ENCODE results near the gene ARRB1.

Gene ARRB1

GRCh38 chr11:75301131-75301530 lies 50.3 kb downstream of the ARRB1 start:
- DNase-seq (ENCODE audit: low read depth), result no peak

GRCh38 chr11:75298976-75299260 lies 52.5 kb downstream of the ARRB1 start:
- DNase-seq (ENCODE audit: low read depth), result no peak

DNA sequence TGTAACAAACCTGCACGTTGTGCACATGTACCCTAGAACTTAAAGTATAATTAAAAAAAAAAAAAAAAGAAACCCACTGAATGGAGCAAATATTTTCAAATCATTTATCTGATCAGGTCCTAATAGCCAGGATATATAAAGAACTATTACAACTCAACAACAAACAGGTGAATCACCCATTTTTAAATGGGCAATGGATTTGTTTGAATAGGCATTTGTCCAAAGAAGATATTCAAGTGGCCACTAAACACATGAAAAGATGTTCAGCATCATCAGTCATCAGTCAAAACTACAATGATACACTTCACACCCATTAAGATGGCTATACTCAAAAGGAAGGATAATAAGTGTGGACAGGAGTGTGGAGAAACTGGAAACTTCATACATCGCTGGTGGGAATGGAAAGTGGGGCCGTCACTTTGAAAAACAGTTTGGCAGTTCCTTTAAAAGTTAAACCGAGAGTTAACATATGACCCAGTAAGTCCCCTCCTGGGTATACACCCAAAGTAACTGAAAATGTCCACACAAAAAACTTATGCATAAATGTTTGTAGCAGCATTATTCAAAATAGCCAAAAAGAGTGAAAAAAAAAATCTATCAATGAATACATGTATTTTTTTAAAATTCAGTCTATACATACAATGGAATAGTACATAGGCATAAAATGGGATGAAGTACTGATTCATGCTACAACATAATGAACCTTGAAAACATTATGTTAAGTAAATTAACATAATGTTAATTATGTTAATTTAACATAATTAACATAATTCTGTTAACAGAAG lies 53.1 kb downstream of the ARRB1 start:
- no peak for DNase-seq (ENCODE audit: low read depth)

DNA sequence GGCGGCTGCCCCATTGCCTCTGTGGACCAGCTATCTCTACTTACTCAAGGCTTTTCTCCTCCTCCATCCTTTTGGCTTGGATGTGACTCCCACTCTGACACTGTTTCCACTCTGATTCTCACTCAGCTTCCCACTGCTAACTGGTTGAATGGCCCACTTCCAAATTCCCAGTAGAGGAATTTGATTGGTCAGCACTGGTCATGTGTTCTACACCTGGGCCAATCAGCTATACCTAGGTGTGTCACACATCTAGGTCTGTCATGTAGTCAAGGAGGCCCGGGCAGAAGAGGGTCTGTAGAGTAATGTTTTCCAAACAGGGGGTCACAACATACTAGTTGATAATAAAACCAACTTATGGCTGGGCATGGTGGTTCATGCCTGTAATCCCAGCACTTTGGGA lies 57.6 kb downstream of the ARRB1 start:
- no peak for DNase-seq (ENCODE audit: low read depth)

DNA sequence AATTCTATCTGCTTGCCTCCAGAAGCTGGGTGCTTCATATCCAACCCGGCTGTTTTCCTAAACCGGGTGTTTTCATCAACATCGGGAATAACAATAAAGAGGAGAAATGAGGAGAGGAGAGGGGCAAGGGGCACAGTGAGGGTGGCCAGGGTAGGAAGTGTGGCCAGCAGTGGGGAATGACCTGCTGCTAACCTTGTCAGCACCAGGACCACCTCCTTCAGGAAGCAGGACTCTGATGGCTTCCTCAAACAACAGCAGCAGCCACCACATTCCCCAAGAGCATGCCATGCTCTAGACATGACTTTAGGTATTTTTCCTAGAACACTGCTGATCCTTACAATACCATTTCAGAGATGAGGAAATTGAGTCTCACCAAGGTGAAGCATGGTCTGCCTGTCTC lies 58.5 kb downstream of the ARRB1 start:
- DNase-seq (ENCODE audit: low read depth), result no peak

DNA sequence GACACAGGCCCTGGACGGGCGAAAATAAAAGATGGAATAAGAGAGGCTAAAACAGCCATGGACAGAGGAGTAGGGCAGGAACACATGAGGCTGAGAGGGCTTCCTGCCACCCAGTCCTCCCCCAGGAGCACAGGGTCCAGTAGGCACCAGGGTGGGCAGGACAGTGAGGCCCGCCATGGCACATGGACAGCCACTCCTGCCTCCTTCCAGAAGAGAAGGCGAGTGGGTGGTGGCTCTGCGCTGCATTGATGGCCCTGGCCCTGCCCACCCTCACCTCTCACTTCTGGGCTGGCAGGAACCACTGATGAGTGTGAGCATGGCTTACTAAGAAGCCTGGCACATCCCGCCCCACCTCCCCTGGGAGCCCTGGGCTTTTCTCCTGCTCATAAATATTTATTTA lies 59.7 kb downstream of the ARRB1 start:
- DNase-seq (ENCODE audit: low read depth), result no peak

- no peak for DNase-seq (ENCODE audit: low read depth)
Observed at GRCh38 chr11:75289919-75290318, 61.5 kb downstream of the ARRB1 start.

DNA sequence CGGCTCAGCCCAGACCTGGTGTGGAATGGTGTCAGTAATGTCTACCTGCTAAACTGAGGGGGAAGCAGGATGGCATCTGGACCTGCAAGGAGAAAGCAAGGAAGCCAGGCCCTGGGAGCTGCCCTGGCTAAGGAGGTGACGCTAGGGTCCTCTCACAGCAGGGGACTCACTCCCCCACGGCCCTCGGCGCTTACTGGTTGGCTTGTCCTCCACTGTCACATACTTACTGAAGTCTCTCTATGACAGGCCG lies 62.0 kb downstream of the ARRB1 start:
- no peak for DNase-seq (ENCODE audit: low read depth)

- no peak for DNase-seq (ENCODE audit: low read depth)
Observed at GRCh38 chr11:75287579-75287978, 63.9 kb downstream of the ARRB1 start.

DNA sequence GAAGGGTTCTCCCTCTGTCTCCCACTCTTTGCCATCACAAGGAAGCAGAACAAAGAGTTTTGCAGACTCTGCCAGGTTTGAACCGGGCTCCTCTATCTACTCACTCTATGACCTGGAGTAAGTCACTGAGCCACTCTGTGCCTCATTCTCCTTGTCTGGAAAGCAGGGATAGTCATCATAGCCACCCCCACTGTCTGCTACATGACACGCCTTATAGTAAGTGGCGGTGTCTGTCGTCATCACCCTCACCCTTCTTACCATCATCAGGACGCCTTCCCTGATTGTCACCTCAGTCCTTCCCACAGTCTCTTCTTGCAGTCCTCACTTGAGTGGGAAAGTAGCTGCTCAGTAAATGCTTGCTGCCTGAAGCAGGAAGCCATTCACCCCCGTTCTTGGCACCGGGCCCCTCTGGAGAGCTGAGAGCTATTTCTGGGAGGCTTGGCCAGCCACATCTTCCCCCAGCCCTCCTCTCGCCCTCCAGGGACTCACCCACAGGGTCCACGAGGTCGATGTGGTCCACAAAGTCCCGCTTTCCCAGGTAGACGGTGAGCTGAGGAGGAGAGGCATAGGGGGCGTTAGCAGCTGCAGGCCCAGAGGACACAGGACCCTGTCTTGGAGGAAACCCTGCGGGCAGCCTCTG lies 64.5 kb downstream of the ARRB1 start:
- DNase-seq (ENCODE audit: low read depth), result no peak

DNA sequence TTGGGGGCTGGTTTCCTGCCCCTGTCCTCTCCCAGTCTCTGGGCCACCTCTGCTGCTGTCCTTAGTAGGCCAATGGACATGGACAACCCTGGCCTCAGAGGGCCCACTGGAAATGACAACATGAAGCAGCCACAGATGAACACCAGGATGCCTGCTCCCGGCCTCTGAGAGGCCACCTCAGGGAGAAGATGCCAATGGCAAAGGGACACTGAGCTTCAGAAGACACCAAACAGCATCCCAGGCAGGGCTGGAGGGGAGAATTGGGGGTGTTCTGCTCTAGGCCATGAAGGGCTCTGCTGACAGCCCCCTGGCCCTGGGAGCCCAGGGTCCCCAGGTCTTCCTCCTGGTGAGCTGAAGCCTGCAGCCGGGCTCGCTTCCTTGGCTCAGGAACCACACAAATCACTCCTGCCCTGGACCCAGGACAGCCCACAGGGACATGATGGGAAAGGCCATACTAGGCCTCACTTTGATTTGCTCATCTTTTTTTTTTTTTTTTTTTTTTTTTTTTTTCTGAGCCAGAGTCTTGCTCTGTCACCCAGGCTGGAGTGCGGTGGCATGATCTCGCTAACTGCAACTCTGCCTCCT lies 65.6 kb downstream of the ARRB1 start:
- no peak for DNase-seq (ENCODE audit: low read depth)

DNA sequence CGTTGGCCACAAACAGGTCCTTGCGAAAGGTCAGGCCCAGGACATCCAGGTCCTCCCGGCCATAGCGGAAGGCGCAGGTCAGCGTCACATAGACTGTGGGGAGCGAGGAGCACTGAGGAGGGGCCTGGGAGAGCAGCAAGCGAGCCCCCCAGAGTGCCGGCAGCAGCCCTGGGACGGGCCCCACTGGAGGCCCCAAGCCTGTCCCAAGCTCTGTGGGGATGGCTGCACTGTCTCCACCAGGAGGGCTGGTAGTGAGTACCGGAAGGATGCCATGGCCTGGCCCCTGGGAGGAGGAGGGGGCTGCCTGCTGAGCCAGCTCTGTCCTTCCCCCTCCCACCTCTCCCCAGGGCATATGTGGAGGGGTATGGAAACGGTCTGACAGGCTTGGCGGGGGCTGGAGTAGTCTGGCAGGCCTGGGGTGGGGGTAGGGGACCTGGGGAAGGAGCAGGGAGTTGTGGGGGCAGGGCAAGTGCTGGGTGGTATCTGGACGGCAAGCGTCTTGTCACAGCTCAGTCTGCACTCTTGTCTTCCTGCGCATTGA lies 68.0 kb downstream of the ARRB1 start:
- no peak for DNase-seq (ENCODE audit: low read depth)

DNA sequence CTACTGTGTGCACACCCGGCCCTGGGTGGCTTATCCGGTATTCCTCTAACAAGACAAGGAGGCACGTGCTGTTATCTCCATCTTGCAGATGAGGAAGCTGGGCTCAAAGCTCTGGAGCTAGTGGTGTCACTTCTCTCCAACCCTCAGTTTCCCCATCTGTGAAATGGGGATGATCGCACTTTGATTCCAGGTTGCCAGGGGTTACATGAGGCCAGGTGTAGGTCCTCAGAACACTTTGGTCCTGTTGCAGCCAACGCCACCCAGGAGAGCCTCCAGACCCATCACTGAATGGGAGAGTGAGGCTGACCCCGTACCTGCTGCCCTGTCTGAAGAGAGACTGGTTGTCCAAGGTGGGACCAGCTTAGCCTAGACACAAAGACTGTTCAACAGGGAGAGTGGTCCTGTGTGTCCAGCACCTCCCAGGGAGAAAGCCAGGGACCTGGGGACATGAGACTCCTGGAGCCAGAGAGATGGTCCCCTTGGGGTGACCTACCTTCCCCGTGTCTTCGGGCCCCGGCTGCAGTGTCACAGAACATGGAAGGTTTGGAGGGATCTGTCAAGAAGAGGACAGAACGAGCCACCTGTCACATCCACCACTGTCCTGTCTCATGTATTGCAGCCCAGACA lies 69.9 kb downstream of the ARRB1 start:
- DNase-seq (ENCODE audit: low read depth), result no peak

GRCh38 chr11:75280770-75281468 lies 70.5 kb downstream of the ARRB1 start:
- DNase-seq (ENCODE audit: low read depth), result no peak

DNA sequence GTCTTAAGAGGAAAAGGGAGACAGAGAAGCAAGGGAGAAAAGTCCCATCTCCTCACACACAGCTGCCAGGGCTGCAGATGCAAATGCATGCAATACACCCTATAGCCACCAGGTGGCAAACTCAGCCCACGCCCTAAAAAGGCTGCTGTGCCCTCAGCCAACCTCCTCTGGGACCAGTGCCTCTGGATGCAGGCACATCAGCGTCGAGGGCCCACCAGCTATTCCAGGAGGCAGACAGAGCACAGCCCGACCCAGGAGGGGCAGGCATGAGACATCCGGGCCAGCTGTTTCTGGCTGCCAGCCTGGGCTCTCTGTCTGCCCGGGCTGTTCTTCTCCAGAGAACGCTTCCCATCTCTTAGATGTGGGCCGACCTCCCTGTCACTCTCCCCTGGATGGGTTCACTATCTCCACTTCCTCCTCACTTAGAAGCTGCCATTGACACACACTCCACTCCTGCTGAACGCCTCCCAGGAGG lies 71.2 kb downstream of the ARRB1 start:
- DNase-seq (ENCODE audit: low read depth), result peak; percentile 59

DNA sequence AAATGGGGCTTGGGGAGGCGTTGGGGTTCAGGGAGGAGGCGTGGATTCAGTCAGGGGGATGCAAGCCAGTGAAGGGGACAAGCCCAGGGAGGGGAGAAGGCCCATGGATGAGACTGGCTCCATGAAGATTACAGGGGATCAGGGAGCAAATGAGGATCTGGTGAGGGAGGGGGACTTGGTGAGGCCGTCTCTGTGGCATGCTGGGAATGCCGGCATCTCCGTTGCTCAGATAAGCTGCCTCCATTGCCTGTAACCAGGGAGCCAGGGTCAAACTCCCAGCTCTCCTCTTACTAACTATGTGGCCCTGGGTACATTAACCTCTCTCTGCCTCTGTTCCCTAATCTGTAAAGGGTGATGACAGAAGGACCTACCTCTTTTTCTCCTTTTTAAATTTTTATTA lies 72.2 kb downstream of the ARRB1 start:
- DNase-seq (ENCODE audit: low read depth), result no peak

- no peak for DNase-seq (ENCODE audit: low read depth)
Observed at GRCh38 chr11:75277991-75278790, 73.3 kb downstream of the ARRB1 start.

DNA sequence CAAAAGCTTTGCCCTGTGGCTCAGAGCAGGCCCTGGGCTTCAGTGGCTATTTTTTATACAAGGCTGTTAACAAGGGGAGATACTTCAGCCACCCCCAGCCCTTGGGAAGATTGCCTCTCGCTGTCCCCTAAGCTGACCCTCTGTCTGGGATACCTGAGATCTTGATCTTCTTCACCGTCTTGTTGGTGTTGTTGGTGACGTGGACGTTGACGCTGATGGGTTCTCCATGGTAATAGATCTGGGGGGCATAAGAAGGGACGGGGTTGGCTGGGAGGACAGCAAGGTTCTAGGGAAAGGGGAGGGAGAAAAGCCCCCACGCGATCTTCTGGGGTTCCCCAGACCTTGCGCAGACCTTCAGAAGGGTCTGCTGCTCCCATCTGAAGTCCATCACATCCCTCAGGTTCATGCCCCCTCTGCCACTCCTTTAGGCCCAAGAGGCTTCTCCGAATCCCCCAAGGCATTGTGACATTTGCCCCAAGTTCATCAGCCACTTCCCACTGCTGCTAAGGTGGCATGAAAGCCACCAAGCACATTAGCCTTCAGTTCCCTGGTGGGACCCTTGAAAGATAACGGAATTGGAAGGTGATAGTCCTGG lies 74.2 kb downstream of the ARRB1 start:
- DNase-seq (ENCODE audit: low read depth), result no peak

DNA sequence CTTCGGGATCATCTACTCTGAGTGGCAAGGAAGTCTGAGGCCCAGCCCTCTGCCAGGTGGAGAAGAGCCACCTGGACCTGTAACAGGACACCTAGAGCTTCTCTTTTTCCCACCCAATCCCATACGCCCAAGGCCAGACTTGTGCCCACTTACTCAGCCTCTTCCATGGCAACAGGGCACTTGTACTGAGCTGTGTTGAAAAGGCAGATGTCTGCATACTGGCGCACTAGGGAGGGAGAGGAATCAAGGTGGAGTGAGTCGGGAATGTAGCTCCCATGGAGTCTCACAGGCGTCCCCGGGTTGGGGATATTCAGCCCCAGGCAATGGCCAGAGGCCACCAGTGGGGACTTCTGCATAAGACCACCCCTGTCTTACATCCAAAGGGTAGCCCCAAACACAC lies 74.8 kb downstream of the ARRB1 start:
- DNase-seq (ENCODE audit: low read depth), result no peak

DNA sequence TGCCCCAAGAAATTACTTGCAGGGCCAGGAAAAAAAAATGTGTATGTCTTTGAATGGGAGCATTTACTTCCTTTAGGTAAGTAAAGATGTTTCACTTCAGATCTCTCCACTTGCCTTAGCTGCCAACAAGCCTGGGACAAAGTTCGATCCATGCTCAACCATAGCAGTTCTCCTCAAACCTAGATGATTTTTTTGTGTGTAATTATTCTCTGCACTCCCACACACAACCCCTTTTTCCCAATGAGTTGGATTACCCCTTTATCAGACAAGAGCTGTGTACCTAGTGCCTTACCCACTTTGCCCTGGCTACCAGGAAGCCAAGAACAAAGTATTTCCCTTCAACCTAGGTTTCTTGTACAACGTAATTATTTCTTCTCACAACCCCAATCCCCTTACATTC lies 75.3 kb downstream of the ARRB1 start:
- no peak for DNase-seq (ENCODE audit: low read depth)

DNA sequence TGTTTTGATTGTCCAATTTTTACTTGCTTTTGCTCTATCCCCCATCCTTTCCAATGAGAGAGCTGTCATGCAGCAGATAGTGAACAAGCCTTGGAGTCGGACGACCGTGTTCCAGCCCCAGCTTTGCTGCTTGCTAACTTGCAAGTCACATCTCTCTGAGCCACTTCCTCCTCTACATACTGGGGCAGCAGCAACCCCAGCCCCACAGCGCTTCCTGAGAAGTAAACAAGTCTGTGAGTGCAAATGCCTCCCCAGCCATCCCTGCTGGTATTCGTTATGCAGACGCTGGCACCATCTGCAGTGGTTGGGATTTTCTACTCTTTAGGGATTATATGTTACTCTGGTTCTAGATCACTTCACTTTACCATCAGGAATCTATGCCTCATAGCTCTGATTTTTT lies 75.9 kb downstream of the ARRB1 start:
- DNase-seq (ENCODE audit: low read depth), result peak; percentile 52

All from T follicular helper cell (primary cell).